Activated CD4-positive, alpha-beta T cell treated with anti-CD3 and anti-CD28 coated beads, Interleukin-2, amount 50 U/mL, for 4 hours (primary cell): ENCODE results near the gene NFKB1.
"Not testable (repeated sequence)": the region's sequence is repeated elsewhere in the genome, so short reads cannot be mapped to it uniquely, and the experiment has no call there.

Experiments
- DNase-seq, 2 experiments: peaks; one replicate each; pipeline ENCODE4 v3.0.0-alpha.2; 2020

Gene NFKB1

GRCh38 chr4:102604222-102604940 lies 103.2 kb downstream of the NFKB1 start:
- DNase-seq: no peak

GRCh38 chr4:102606261-102606660 lies 105.1 kb downstream of the NFKB1 start:
- DNase-seq: no peak

GRCh38 chr4:102606846-102607450 lies 105.8 kb downstream of the NFKB1 start:
- DNase-seq: no peak

- no peak for DNase-seq
Measured at GRCh38 chr4:102608190-102608589, 107.0 kb downstream of the NFKB1 start.

DNA sequence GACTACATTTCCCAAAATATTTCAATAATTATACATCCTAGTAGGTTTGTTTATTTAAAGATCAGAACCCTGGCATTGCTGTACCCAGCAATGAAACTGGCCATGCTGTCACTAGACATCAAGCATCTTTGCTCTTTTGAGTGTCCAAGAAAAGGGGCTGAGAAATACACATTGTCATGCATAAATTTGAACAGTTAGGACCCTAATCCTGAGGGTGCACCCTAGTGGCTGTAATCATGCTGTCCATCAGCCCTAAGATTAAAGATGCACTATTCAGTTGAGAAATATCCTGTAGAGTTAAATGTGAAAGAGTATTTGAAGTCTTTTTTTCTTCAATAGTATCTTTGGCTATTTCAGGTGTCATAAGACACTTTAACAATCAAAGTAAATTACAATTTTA lies 108.8 kb downstream of the NFKB1 start:
- no peak for DNase-seq

DNA sequence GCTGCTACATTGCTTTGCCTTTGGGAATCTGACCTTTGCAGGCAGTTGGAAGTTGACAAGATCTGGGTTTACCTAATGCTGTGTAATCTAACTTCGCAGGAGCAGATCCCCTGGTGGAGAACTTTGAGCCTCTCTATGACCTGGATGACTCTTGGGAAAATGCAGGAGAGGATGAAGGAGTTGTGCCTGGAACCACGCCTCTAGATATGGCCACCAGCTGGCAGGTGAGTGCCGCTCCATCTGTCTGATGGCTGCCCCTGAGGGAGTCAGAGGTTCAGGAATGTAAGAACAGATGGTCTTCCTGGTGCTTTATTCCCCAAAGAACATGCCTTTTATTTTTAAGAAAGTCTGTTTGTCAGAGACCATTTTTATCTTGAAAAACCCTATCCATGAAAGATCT lies 109.3 kb downstream of the NFKB1 start:
- no peak for DNase-seq

DNA sequence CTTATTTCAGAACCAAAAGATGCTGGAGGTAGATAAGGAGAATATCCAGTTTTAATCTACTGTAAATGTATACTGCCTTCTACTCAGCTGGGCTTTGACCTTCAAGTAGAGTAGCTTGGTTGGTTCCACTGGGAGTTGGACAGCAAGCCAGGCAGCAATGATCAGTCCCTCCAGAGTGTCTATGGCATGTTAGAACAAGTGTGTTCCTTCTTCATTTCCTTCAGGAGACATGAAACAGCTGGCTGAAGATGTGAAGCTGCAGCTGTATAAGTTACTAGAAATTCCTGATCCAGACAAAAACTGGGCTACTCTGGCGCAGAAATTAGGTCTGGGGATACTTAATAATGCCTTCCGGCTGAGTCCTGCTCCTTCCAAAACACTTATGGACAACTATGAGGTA lies 111.1 kb downstream of the NFKB1 start:
- no peak for DNase-seq

DNA sequence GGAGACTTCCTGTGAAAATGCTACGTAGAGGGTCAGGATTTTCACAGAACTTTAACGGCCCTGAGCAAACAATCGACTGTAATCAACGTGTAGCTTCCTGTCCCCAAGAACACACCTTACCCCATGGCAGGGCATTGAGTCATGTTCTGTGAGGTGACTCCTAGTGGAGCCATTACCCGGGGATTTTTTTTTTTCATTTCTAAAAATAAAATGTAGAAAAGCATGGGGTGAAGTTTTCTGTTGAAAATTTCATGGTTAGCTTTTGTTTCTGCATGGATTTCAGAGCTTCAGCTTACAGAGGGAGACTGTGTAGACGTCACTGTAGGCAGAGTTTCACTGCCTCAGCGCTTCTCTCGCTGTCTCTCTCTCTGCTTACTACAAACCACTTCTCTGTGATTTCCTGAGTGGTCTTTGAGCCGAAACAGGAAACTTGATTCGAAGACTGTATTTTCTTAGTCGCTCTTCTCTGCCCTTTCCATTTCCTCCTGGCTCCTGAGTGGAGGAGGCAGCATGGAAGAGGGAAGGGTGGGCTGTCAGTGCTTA lies 111.7 kb downstream of the NFKB1 start:
- peak; percentile 37 to 45 for DNase-seq

GRCh38 chr4:102614801-102615200 lies 113.6 kb downstream of the NFKB1 start:
- no peak for DNase-seq

DNA sequence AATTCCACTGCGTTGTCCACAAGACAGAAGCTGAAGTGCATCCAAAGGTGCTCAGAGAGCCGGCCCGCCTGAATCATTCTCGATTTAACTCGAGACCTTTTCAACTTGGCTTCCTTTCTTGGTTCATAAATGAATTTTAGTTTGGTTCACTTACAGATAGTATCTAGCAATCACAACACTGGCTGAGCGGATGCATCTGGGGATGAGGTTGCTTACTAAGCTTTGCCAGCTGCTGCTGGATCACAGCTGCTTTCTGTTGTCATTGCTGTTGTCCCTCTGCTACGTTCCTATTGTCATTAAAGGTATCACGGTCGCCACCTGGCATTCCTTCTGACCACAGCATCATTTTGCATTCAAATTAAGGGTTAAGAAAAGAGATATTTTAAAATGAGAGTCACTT lies 115.5 kb downstream of the NFKB1 start:
- DNase-seq: no peak

DNA sequence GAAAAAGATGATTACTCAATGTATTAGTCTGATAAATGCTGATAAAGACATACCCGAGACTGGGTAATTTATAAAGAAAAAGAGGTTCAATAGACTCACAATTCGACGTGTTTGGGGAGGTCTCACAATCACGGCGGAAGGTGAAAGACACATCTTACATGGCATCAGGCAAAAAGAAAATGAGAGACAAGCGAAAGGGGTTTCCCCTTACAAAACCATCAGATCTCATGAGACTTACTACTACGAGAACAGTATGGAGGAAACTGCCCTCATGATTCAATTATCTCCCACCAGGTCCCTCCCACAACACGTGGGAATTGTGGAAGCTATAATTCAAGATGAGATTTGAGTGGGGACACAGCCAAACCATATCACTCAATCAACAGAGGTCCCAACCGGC lies 117.9 kb downstream of the NFKB1 start:
- not testable (repeated sequence) for DNase-seq

- not testable (repeated sequence) for DNase-seq
Measured at GRCh38 chr4:102619776-102620631, 118.8 kb downstream of the NFKB1 start.

DNA sequence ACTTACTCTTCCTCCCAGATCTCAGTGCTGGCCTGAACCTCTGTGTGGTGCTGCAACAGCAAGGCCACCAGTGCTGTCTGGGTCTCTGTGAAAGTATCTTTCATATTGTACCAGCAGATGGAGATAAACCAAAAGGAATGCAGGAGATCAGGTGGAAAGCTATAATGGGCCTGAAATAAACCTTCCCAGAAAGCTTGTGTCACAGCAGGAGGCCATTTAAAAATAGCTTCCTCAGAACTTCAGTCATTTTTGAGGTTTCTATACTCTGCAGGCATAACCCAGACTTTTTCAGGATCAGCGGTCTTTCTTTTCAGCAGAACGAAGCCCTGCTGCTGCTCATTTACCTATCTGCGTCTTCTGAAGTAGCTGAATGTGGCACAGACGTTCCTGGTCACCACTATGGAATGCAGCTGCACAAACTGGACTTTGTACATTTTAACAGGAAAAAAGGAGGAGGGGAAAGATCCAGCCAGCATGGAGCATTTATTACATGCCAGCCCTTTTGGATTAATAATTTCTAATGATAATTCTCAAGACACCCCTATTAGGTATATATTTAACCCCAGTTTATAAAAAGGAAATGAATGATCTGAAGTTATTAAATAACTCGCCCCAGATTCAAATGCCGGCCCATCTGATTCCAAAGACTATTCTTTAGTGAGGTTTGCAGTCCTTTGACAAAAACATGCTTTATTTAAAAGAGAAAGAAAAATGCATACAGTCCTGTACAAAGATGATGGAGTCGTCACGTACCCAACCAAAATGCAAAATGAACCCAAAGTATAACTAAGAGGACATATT lies 119.7 kb downstream of the NFKB1 start:
- DNase-seq: no peak

DNA sequence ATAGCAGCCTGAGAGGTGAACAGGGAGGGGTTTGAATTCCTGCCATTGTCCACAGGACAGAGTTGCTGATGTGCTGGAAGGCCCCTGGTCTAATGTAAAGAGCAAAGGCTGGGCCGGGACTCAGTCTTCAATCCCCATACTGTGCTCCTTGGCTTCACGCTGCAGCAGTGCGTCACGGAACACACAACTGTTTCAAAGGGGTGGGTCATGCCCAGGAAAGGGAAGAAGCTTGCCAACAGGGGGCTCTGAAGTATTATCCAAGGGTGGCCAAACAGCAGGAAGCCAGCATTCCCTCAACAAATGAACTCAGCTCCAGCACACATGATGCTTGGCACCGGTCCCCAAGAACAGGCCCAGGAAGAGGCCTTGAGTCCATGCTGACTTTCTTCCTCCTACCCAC lies 122.5 kb downstream of the NFKB1 start:
- DNase-seq: no peak

- no peak for DNase-seq
Measured at GRCh38 chr4:102624505-102624904, 123.3 kb downstream of the NFKB1 start.

GRCh38 chr4:102625232-102625930 lies 124.2 kb downstream of the NFKB1 start:
- peak; percentile 49 to 56 for DNase-seq

GRCh38 chr4:102627831-102628523 lies 126.8 kb downstream of the NFKB1 start:
- DNase-seq: no peak

GRCh38 chr4:102629673-102630072 lies 128.5 kb downstream of the NFKB1 start:
- DNase-seq: no peak

GRCh38 chr4:102631616-102632015 lies 130.5 kb downstream of the NFKB1 start:
- no peak for DNase-seq

DNA sequence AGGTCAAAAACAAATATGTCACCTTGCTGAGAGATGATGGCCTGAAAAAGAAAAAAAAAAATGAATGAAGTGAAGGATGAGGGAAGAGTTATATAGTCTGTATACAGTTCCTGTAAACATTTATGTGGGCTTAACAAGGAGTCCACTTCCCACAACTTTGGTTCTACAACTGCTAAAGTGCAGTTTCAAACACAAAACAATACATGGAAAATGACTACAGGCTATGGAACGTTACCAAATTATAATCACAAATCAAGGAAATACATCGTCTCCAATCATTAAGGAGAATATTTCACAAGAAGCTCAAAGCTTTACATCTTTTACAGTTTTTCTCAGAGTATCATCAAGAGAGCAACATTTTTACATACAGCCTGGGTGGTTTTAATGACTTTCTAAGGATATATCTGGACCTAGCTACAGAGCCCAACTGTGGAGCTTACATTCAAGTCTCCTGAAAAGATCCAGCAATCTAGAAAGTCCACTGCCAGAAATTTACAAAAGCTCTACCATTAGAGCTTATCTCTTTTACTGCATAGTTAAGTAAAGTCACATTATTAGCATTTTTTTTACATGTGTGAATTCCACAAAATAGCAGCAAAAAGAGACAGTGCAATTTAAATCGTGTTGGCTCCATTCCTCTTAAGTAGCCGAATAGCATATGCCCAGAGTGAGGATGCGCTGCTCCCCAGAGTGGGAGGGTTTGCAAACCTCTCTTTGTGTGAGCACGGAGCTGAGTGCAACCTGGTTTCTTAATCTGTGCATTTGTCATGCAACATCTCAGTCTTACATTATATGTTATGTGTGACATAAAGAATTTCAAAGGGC lies 131.3 kb downstream of the NFKB1 start:
- no peak for DNase-seq
